ENCODE data around the gene TCFL5.

DNA sequence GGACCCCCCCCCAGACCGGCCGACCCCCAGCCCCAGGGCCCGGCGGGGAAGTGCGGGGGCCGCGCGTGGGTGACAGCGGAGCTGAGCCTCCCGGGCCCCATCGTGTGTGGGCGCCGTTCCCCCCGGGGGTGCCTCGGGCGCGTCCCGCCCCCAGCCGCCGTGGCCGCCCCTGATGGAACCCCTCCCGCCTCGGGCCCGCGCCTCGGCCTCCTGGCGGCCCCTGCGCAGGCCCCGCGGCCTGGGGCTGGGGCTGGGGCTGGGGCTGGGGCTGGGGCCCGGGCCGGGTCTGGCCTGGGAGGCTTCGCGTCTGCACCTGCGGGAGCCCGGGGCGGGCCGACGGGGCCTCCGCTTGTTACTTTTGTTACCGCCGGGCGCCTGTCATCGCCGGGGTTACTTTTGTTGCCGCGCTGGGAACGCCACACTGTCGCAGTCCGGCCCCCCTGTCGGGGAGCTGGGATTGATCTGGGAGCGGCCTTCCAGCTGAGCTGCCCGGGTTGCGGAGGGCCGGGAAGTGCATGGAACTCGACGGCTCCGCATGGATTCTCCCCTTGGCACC is 56.4 kb downstream of the TCFL5 start:
- no peak for TF ChIP-seq FOXP4 (CRISPR knock-in tag; IDR thresholded peaks at IDR 0.05)
- TF ChIP-seq JUN (CRISPR knock-in tag; IDR thresholded peaks at IDR 0.05), result no peak
- no peak; the same call in 1 of the 2 replicates for TF ChIP-seq MAX (CRISPR knock-in tag; IDR thresholded peaks at IDR 0.05)
- TF ChIP-seq OVOL2 (CRISPR knock-in tag; IDR thresholded peaks at IDR 0.05; ENCODE audit: borderline replicate concordance), result no peak
- TF ChIP-seq CTCF (IDR thresholded peaks at IDR 0.05), result no peak
- no peak for TF ChIP-seq ZBTB43 (CRISPR knock-in tag; IDR thresholded peaks at IDR 0.05)
- TF ChIP-seq NFYB (CRISPR knock-in tag; conservative IDR thresholded peaks at IDR 0.05; ENCODE audit: low read depth), result no peak
- TF ChIP-seq, protein P1, sequence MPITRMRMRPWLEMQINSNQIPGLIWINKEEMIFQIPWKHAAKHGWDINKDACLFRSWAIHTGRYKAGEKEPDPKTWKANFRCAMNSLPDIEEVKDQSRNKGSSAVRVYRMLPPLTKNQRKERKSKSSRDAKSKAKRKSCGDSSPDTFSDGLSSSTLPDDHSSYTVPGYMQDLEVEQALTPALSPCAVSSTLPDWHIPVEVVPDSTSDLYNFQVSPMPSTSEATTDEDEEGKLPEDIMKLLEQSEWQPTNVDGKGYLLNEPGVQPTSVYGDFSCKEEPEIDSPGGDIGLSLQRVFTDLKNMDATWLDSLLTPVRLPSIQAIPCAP (CRISPR knock-in tag; IDR thresholded peaks at IDR 0.05), result no peak
- no peak for TF ChIP-seq CREM (CRISPR knock-in tag; IDR thresholded peaks at IDR 0.05)
- TF ChIP-seq CBFB (CRISPR knock-in tag; IDR thresholded peaks at IDR 0.05; ENCODE audit: low read depth), result no peak
- no peak for TF ChIP-seq IRF2 (CRISPR knock-in tag; IDR thresholded peaks at IDR 0.05; ENCODE audit: borderline replicate concordance, low read depth)
- TF ChIP-seq NR2C2 (CRISPR knock-in tag; IDR thresholded peaks at IDR 0.05), result no peak
- TF ChIP-seq HMGA2 (CRISPR knock-in tag; IDR thresholded peaks at IDR 0.05), result no peak
- no peak for TF ChIP-seq ZNF317 (CRISPR knock-in tag; IDR thresholded peaks at IDR 0.05; ENCODE audit: borderline replicate concordance, low read depth)

Data from WTC11 (cell line).